Stimulated activated naive B cell treated with anti-CD40 and anti-IgM and Interleukin-4, amounts not matched to agents 10 μg/mL and 1 μg/mL and 100 μg/mL, for 72 hours (primary cell): ENCODE measurements around the gene SEC23B.
"Not testable (repeated sequence)": the region's sequence is repeated elsewhere in the genome, so short reads cannot be mapped to it uniquely, and the experiment has no call there.

Source experiments
- ATAC-seq, 2 donors: fragments of 150-1000 bp; cut with Tn5 transposase; replicated peaks; 2 replicates each; pipeline ENCODE4 v1.10.0; 2021; ENCODE audit warnings: moderate library complexity in 1 of 2
- DNase-seq: peaks from one replicate; pipeline ENCODE4 v3.0.0; 2021
- H3K27ac Mint-ChIP-seq: one replicate; pipeline ENCODE4 v1.8.0; 2022; ENCODE audit warnings: mild to moderate bottlenecking, mixed read lengths
- H3K27me3 Mint-ChIP-seq, 2 donors: one replicate each; pipeline ENCODE4 v1.8.0; 2022; ENCODE audit warnings: mixed read lengths in 2 of 2
- H3K36me3 Mint-ChIP-seq, 2 donors: one replicate each; pipeline ENCODE4 v1.8.0; 2022; ENCODE audit warnings: mixed read lengths in 2 of 2, mild to moderate bottlenecking in 1 of 2
- H3K4me1 Mint-ChIP-seq, 2 donors: one replicate each; pipeline ENCODE4 v1.8.0; 2022; ENCODE audit warnings: mixed read lengths in 2 of 2, mild to moderate bottlenecking in 1 of 2
- H3K4me3 Mint-ChIP-seq, 2 donors: one replicate each; pipeline ENCODE4 v1.8.0; 2022; ENCODE audit warnings: mild to moderate bottlenecking in 2 of 2, mixed read lengths in 2 of 2, moderate library complexity in 1 of 2
- H3K9me3 Mint-ChIP-seq, 2 donors: one replicate each; pipeline ENCODE4 v1.8.0; 2022; ENCODE audit warnings: mixed read lengths in 2 of 2, mild to moderate bottlenecking in 1 of 2

The SEC23B gene

GRCh38 chr20:18504479-18505060 is 3.2 kb upstream of the SEC23B start:
- no peak for ATAC-seq
- Mint-ChIP-seq H3K9me3 (no peaks in the 10 kb centered on the region), H3K4me1 (peaks cover 8 to 25% of the 10 kb centered on the region in 2 donors), H3K27ac (no peak overlapping the region), H3K4me3 (peak overlapping the region in 1 of 2 donors; percentile 35), H3K36me3 (peaks cover 3 to 7% of the 10 kb centered on the region in 2 donors), H3K27me3 (peaks cover 9 to 18% of the 10 kb centered on the region in 2 donors)
- no peak for DNase-seq

DNA sequence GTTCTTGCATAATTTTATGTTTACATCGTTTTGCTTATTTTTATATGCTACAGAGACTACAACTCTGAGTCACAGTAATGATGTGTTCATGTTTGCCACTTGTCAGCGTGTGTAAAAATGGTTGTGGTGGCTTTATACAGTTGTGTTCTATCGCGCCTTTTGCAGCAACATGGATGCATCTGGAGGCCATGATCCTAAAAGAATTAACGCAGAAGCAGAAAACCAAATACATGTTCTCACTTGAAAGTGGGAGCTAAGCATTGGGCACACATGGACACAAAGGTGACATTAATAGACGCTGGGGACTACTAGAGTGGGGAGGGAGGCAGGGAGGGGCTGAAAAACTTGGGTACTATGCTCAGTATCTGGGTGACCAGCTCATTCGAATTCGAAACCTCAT is 996 bp upstream of the SEC23B start:
- Mint-ChIP-seq H3K9me3 (no peaks in the 10 kb centered on the region), H3K27me3 (peaks cover 8 to 15% of the 10 kb centered on the region in 2 donors), H3K4me1 (peaks cover 17 to 35% of the 10 kb centered on the region in 2 donors), H3K4me3 (peak overlapping the region; percentile 97 to 98), H3K36me3 (peaks cover 10 to 25% of the 10 kb centered on the region in 2 donors), H3K27ac (peak overlapping the region; percentile 99)
- ATAC-seq (no peak), DNase-seq (no peak)

DNA sequence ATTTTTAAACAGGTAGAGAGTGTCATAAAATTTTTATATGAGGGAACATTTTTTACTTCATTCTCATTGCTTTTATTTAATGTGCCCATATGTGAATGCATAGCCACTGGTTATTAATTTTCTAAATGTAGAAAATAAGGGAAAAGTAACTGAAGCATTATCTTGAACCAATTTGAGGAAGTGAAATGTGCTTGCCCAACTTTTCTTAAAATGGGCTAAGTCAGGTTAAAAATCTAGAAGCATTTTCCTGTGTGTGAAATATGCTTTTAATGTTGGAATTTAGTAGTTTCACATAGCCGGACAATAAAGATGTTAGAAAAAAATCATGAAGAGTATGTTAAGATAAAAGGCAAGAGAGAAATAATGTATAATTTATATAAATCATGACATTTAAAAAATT is 3.8 kb downstream of the SEC23B start:
- H3K27ac Mint-ChIP-seq = no peak overlapping the region
- no peak for DNase-seq
- H3K4me3 Mint-ChIP-seq = no peak overlapping the region
- H3K4me1 Mint-ChIP-seq = peaks cover 13 to 36% of the 10 kb centered on the region in 2 donors
- no peak for ATAC-seq
- H3K36me3 Mint-ChIP-seq = peaks cover 25 to 40% of the 10 kb centered on the region in 2 donors
- no peaks in the 10 kb centered on the region for H3K9me3 Mint-ChIP-seq
- no peaks in the 10 kb centered on the region for H3K27me3 Mint-ChIP-seq

DNA sequence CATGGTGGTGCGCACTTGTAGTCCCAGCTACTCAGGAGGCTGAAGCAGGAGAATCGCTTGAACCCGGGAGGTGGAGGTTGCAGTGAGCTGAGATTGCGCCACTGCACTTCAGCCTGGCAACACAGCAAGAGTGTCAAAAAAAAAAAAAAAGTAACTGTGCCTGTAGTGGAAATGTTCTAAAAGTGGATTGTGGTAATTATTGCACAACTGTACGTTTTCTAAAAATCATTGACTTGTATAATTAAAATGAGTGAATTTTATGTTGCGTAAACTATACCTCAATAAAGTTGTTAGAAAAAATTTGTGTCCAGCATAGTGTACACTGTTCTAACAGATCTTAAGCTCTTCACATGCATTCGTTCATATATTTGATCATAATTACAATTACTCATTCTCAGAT is 5.5 kb downstream of the SEC23B start:
- no peaks in the 10 kb centered on the region for H3K9me3 Mint-ChIP-seq
- no peak overlapping the region for H3K27ac Mint-ChIP-seq
- H3K4me1 Mint-ChIP-seq = peaks cover 9 to 24% of the 10 kb centered on the region in 2 donors
- DNase-seq = no peak
- peaks cover 22 to 33% of the 10 kb centered on the region in 2 donors for H3K36me3 Mint-ChIP-seq
- no peaks in the 10 kb centered on the region for H3K27me3 Mint-ChIP-seq
- no peak for ATAC-seq
- no peak overlapping the region for H3K4me3 Mint-ChIP-seq

- peaks cover 22 to 33% of the 10 kb centered on the region in 2 donors for H3K36me3 Mint-ChIP-seq
- no peaks in the 10 kb centered on the region for H3K9me3 Mint-ChIP-seq
- DNase-seq = no peak
- ATAC-seq = no peak
- H3K27ac Mint-ChIP-seq = no peak overlapping the region
- H3K4me3 Mint-ChIP-seq = no peak overlapping the region
- peaks cover 9 to 15% of the 10 kb centered on the region in 2 donors for H3K4me1 Mint-ChIP-seq
- no peaks in the 10 kb centered on the region for H3K27me3 Mint-ChIP-seq
These were observed 6.4 kb downstream of the SEC23B start for GRCh38 chr20:18514127-18514526.

GRCh38 chr20:18515973-18516372 is 8.2 kb downstream of the SEC23B start:
- Mint-ChIP-seq H3K27ac (no peak overlapping the region), H3K4me3 (no peak overlapping the region), H3K36me3 (peaks cover 21 to 22% of the 10 kb centered on the region in 2 donors), H3K9me3 (no peaks in the 10 kb centered on the region), H3K4me1 (peaks cover 4 to 9% of the 10 kb centered on the region in 2 donors), H3K27me3 (no peaks in the 10 kb centered on the region)
- no peak for DNase-seq
- ATAC-seq = no peak

GRCh38 chr20:18522066-18522465 is 14.3 kb downstream of the SEC23B start:
- not testable (repeated sequence) for ATAC-seq, DNase-seq, H3K27me3 Mint-ChIP-seq, H3K4me3 Mint-ChIP-seq, H3K9me3 Mint-ChIP-seq, H3K27ac Mint-ChIP-seq, H3K4me1 Mint-ChIP-seq
- H3K36me3 Mint-ChIP-seq = peaks cover 12 to 26% of the 10 kb centered on the region in 2 donors

DNA sequence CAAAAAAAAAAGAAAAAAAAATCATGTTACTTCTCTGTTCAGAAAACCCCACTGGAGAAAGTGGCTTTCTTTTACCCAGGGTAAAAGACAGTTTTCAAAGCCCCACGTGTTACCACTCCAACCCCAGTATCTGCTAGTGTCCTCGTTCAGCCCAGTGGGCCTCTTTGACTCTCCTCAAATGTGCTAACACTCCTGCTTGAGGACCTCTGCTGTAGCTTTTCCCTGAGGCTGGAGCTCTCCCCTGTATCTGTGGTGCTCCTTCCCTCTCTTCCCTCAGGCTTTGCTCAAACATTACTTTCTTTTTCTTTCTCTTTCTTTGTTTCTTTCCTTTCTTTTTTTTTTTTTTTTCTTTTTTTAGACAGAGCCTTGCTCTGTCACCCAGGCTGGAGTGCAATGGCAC is 15.3 kb downstream of the SEC23B start:
- H3K9me3 Mint-ChIP-seq = no peaks in the 10 kb centered on the region
- H3K36me3 Mint-ChIP-seq = peaks cover 15 to 31% of the 10 kb centered on the region in 2 donors
- H3K4me3 Mint-ChIP-seq = no peak overlapping the region
- no peaks in the 10 kb centered on the region for H3K4me1 Mint-ChIP-seq
- H3K27me3 Mint-ChIP-seq = no peaks in the 10 kb centered on the region
- ATAC-seq (no peak), DNase-seq (no peak)
- no peak overlapping the region for H3K27ac Mint-ChIP-seq

GRCh38 chr20:18524646-18525045 is 16.9 kb downstream of the SEC23B start:
- Mint-ChIP-seq H3K27me3 (no peaks in the 10 kb centered on the region), H3K27ac (no peak overlapping the region), H3K4me1 (no peaks in the 10 kb centered on the region), H3K36me3 (peaks cover 30 to 44% of the 10 kb centered on the region in 2 donors), H3K4me3 (no peak overlapping the region), H3K9me3 (no peaks in the 10 kb centered on the region)
- ATAC-seq (no peak), DNase-seq (no peak)

- not testable (repeated sequence) for H3K4me3 Mint-ChIP-seq, ATAC-seq, DNase-seq, H3K9me3 Mint-ChIP-seq, H3K4me1 Mint-ChIP-seq, H3K27ac Mint-ChIP-seq, H3K27me3 Mint-ChIP-seq
- H3K36me3 Mint-ChIP-seq = peaks cover 41 to 57% of the 10 kb centered on the region in 2 donors
These were observed 19.0 kb downstream of the SEC23B start for GRCh38 chr20:18526761-18527160.

- H3K9me3 Mint-ChIP-seq = no peaks in the 10 kb centered on the region
- H3K4me3 Mint-ChIP-seq = no peak overlapping the region
- H3K36me3 Mint-ChIP-seq = peaks cover 45 to 62% of the 10 kb centered on the region in 2 donors
- no peaks in the 10 kb centered on the region for H3K27me3 Mint-ChIP-seq
- no peak for ATAC-seq
- H3K4me1 Mint-ChIP-seq = no peaks in the 10 kb centered on the region
- no peak for DNase-seq
- H3K27ac Mint-ChIP-seq = no peak overlapping the region
These were observed 19.6 kb downstream of the SEC23B start for GRCh38 chr20:18527339-18527738.

DNA sequence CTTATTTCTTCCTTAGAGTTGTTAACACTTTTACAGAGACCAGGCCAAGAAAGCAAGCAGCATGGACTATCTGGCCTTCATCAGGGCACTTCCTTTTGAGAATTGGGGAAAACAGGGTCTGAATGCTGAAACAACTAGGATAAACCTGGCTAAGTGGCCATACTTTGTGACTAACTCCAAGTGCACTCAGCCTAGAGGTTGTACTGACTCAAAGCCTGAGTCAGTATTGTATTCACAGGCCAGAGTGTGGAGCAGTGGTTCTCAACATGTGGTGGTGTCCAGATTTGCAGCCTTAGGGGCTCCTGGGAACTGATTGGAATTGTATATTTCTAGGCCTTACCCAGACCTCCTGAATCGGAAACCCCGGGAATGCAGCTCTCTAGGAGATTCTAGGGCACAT is 20.1 kb downstream of the SEC23B start:
- H3K27ac Mint-ChIP-seq = no peak overlapping the region
- peaks cover 49 to 67% of the 10 kb centered on the region in 2 donors for H3K36me3 Mint-ChIP-seq
- no peak for DNase-seq
- no peaks in the 10 kb centered on the region for H3K4me1 Mint-ChIP-seq
- no peaks in the 10 kb centered on the region for H3K9me3 Mint-ChIP-seq
- no peaks in the 10 kb centered on the region for H3K27me3 Mint-ChIP-seq
- no peak for ATAC-seq
- no peak overlapping the region for H3K4me3 Mint-ChIP-seq

DNA sequence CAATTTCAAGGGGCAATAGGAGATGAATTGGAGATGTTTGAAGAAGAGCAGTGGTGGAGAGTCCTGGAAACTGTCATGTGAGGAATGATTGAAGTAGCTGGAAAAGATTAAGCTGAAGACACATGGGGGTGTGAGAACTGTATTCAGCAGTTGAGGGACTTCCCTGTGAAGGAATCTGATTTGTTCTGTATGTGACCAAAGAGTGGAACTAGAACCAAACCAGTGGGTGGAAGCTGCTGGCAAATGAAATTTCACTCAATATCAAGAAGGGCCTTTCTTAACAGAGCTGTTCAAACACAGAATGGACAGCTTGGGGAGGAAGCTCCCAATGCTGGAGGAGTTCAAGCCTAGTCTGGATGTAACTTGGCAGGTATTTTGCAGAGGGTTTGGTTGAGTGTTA is 21.3 kb downstream of the SEC23B start:
- ATAC-seq = no peak
- no peaks in the 10 kb centered on the region for H3K27me3 Mint-ChIP-seq
- no peaks in the 10 kb centered on the region for H3K4me1 Mint-ChIP-seq
- no peak for DNase-seq
- H3K27ac Mint-ChIP-seq = no peak overlapping the region
- no peak overlapping the region for H3K4me3 Mint-ChIP-seq
- H3K9me3 Mint-ChIP-seq = no peaks in the 10 kb centered on the region
- H3K36me3 Mint-ChIP-seq = peaks cover 50 to 65% of the 10 kb centered on the region in 2 donors

DNA sequence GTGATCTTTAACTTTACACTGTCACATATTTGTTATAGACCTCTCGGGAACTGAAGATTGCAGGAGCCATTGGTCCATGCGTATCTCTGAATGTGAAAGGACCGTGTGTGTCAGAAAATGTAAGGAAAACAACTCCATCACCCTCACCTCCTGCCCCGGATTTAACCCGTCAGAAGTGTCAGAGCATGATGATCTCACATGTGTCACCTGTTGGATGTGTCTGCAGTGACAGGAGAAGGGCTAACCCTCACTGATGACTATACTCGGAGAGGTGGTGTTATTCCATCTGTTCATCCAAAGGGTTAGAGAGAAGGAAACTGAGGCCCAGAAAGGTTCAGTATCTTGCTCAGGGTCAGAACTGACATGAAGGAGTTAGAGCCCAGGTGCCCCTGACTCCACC is 24.9 kb downstream of the SEC23B start:
- ATAC-seq (no peak), DNase-seq (no peak)
- no peak overlapping the region for H3K27ac Mint-ChIP-seq
- H3K4me3 Mint-ChIP-seq = no peak overlapping the region
- peaks cover 53 to 59% of the 10 kb centered on the region in 2 donors for H3K36me3 Mint-ChIP-seq
- no peaks in the 10 kb centered on the region for H3K27me3 Mint-ChIP-seq
- H3K4me1 Mint-ChIP-seq = no peaks in the 10 kb centered on the region
- peaks cover 0 to 2% of the 10 kb centered on the region in 2 donors for H3K9me3 Mint-ChIP-seq

- no peak for DNase-seq
- Mint-ChIP-seq H3K27me3 (no peaks in the 10 kb centered on the region), H3K27ac (no peak overlapping the region), H3K4me1 (no peaks in the 10 kb centered on the region), H3K4me3 (no peak overlapping the region), H3K9me3 (peaks cover 0 to 2% of the 10 kb centered on the region in 2 donors), H3K36me3 (peaks cover 51 to 58% of the 10 kb centered on the region in 2 donors)
- ATAC-seq = no peak
These were observed 25.8 kb downstream of the SEC23B start for GRCh38 chr20:18533491-18533890.
